SJCRH30 (cell line): ENCODE results near the gene MEX3D. TPM values are rescaled to one million over a fixed set of nuclear protein-coding genes. Genes with fewer than 3 reads are reported as not detected.
"Not testable (repeated sequence)": the region's sequence is repeated elsewhere in the genome, so short reads cannot be mapped to it uniquely, and the experiment has no call there.

Source experiments
- DNase-seq, 2 experiments: peaks; one replicate each; pipeline ENCODE4 v3.0.0-alpha.2; 2015 to 2020
- H3K27ac ChIP-seq: fragments of 250-450 bp; sonication (Bioruptor Pico); 2 replicates; pipeline ENCODE4 v1.5.1; 2020; ENCODE audit warnings: mild to moderate bottlenecking, moderate library complexity
- H3K27me3 ChIP-seq: fragments of 250-450 bp; sonication (Bioruptor Pico); 2 replicates; pipeline ENCODE4 v1.5.1; 2020; ENCODE audit warnings: mild to moderate bottlenecking, moderate library complexity
- H3K36me3 ChIP-seq: fragments of 250-450 bp; sonication (Bioruptor Pico); 2 replicates; pipeline ENCODE4 v1.5.1; 2020; ENCODE audit warnings: mild to moderate bottlenecking, moderate library complexity
- H3K4me1 ChIP-seq: fragments of 250-450 bp; sonication (Bioruptor Pico); 2 replicates; pipeline ENCODE4 v1.5.1; 2020; ENCODE audit warnings: mild to moderate bottlenecking, moderate library complexity
- H3K4me3 ChIP-seq: fragments of 250-450 bp; sonication (Bioruptor Pico); 2 replicates; pipeline ENCODE4 v1.5.1; 2020; ENCODE audit warnings: mild to moderate bottlenecking, moderate library complexity
- H3K9me3 ChIP-seq: fragments of 250-450 bp; sonication (Bioruptor Pico); replicated peaks from 2 replicates; pipeline ENCODE4 v1.5.1; 2020; ENCODE audit warnings: mild to moderate bottlenecking, moderate library complexity
- total RNA-seq: library from RNA; depleted of rRNA; stranded (reverse); fragments of >200 nt; shearing (Covaris generic); gene quantifications from 2 replicates; pipeline ENCODE4 v1.2.3, GENCODE V29; 2014

Gene MEX3D
- total RNA-seq, 1 experiment from 2014 or later, result 47.5 TPM

DNA sequence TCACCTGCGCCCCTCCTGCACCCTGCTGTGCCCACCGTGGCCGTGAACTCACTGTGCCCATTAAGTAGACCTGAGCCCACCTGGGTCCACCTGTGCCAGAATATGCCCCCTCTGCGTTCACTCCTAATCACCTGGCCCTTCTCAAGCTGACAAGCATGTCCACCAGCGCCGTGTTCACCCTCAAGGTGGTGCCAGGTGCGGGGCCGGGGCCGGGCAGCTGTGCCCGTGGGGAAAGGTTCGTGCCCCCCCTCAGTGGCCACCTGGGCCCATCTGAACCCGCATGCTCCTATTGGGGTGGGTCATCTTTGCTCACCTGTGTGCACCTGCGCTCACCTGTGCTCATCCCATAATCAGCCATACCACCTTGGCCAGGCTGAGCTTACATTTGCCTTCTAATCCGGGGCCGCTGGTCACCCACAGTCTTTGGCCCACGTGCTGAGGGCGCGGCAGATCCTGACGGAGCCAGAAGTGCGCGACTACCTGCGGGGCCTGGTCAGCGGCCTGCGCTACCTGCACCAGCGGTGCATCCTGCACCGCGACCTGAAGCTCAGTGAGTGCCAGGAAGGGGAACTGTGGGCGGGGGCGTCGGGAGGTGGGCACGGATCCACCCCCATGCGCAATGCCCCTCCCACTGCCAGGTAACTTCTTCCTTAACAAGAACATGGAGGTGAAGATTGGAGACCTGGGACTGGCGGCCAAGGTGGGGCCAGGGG, 41.9 kb downstream of the MEX3D start:
- H3K4me1 ChIP-seq, result no peaks in the 10 kb centered on the region; the same call in 1 of the 2 replicates
- H3K27ac ChIP-seq, result no peak overlapping the region
- H3K9me3 ChIP-seq, result no peaks in the 10 kb centered on the region
- no peaks in the 10 kb centered on the region; the same call in 1 of the 2 replicates for H3K27me3 ChIP-seq
- H3K36me3 ChIP-seq, result no peaks in the 10 kb centered on the region
- DNase-seq, result no peak
- H3K4me3 ChIP-seq, result no peak overlapping the region

DNA sequence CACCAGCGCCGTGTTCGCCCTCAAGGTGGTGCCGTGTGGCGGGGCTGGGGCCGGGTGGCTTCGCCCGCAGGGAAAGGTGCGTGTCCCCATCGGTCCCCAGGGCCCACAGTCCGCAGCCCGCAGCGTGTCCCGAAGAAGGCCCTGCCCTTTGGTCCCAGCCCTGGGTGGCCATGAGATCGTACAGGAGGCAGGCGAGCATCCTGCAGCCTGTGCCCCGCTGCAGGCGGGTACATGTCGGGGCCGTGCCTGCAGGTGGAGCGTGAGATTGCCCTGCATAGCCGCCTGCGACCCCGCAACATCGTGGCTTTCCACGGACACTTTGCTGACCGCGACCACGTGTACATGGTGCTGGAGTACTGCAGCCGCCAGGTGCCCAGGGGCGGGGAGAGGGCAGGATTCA, 42.8 kb downstream of the MEX3D start:
- DNase-seq, result no peak
- no peak overlapping the region for H3K4me3 ChIP-seq
- H3K36me3 ChIP-seq, result no peaks in the 10 kb centered on the region
- H3K9me3 ChIP-seq, result no peaks in the 10 kb centered on the region
- no peaks in the 10 kb centered on the region for H3K4me1 ChIP-seq
- H3K27me3 ChIP-seq, result no peaks in the 10 kb centered on the region; the same call in 1 of the 2 replicates
- no peak overlapping the region for H3K27ac ChIP-seq

DNA sequence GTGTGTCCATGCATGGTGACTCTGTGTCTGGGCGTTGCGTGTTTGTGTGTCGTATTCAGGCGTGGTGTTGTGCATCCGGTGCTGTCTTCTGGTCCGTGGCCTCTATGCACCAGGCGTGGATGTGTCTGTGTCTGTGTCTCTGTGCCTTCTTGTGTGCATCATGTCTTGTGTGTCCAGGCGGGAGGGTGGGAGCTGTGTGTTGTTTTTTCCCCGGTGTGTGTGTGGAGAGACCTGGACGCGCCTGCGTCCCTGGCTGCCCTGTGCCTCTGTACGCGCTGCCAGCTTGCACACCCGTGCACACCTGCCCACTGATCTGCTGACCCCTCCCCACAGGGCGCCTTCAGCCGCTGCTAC, 43.2 kb downstream of the MEX3D start:
- no peaks in the 10 kb centered on the region for H3K4me1 ChIP-seq
- H3K9me3 ChIP-seq, result no peaks in the 10 kb centered on the region
- H3K4me3 ChIP-seq, result no peak overlapping the region
- H3K36me3 ChIP-seq, result no peaks in the 10 kb centered on the region
- H3K27ac ChIP-seq, result no peak overlapping the region
- H3K27me3 ChIP-seq, result no peaks in the 10 kb centered on the region; the same call in 1 of the 2 replicates
- no peak for DNase-seq

DNA sequence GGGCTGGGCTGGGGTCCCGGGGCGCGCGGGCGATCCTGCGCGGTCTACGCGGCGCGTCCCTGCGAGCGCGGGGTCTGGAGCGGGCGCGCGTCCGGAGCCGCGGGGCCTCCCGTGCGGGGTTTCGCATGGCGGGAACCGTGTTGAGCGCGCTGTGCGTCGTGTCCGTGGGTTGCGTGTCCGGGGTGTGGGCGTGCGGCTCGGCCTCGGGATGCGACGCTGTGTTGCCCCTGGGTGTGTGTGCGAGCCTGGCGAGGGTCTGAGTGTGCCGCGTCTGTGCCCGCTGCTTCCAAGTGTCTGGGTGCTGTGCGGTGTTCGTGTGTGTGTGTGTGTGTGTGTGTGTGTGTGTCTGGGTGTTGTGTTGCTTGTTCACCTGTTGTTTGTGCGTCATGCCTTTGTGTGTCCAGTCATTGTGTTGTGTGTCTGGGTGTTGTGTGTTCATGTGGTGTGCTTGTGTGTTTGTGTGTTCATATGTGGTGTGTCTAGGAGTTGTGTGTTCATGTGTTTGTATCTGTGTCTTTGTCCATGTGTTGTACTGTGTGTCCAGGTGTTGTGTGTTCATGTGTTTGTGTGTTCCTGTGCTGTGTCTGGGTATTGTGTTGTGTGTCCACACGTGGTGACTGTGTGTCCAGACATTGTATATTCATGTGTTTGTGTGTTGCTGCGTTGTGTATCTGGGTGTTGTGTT, 43.7 kb downstream of the MEX3D start:
- H3K9me3 ChIP-seq, result no peaks in the 10 kb centered on the region
- no peak for DNase-seq
- H3K36me3 ChIP-seq, result no peaks in the 10 kb centered on the region
- no peak overlapping the region for H3K27ac ChIP-seq
- H3K27me3 ChIP-seq, result no peaks in the 10 kb centered on the region; the same call in 1 of the 2 replicates
- no peaks in the 10 kb centered on the region for H3K4me1 ChIP-seq
- no peak overlapping the region for H3K4me3 ChIP-seq

DNA sequence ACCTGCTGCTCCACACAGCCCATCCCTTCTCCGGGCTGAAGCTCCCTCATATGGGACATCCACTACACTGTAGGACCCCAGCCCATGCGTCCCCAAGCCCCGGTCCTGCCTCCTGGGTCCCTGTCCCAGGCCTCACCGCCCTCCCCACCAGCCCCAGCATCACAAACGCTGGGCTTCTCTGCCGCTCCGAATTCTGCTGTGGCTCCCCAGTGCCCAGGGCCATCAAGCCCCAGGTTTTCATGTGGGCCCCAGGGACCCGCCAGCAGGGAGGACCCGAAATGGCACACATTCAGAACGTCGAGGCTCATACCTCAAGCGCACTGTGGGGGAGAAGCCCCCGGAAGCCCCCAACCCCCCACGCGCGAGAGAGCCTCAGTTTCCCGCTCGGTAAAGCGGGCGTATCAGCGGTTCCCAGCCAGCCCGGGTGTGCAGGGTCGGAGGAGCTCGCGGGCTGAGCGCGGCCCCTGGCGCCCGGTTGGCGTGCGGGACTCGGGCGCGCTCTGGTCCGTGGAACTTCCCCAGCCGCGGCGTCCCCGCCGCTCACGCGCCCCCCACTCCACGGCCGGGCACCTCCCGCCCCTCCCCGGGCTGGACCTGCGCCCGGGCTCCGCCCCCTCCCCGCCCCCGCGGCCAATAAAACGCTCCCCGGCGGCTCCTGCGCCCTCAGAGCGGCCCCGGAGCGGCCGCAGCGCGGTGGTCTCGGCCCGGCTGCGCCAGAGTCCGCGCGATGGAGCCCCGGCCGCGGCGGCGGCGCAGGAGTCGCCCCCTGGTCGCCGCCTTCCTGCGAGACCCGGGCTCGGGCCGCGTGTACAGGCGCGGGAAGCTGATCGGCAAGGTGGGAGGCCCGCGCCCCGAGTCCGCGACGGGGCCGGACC, 44.5 kb downstream of the MEX3D start, which contains the start of gene PLK5:
Gene PLK5 (plus strand): TSS at position 666 of the 875 bp plus-strand sequence. CDS start 2,920 bp downstream, outside the sequence.
- H3K4me1 ChIP-seq, result no peaks in the 10 kb centered on the region
- no peaks in the 10 kb centered on the region; the same call in 1 of the 2 replicates for H3K27me3 ChIP-seq
- no peaks in the 10 kb centered on the region for H3K9me3 ChIP-seq
- no peaks in the 10 kb centered on the region for H3K36me3 ChIP-seq
- no peak within 1 kb of the TSS for H3K27ac ChIP-seq
- no peak within 1 kb of the TSS for H3K4me3 ChIP-seq
- no peak for DNase-seq

DNA sequence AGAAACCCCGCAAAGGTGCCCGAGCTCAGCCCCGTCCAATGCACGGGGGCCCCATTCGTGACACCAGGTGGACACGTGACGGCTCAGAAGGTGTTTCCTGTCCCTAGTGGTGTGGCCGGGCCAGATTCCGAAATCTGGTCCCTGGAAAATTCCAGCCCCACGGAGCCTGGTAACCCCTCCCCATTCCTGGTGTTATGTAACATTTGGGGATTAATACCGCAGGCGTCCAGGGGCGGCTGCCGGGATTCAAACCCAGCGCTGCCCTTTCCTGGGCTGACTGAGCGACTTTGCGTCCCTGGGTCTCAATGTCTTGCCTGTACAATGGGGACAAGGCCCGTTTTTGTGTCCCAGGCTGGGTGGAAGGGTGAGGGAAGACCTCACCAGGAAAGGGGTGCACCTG, 45.3 kb downstream of the MEX3D start:
- Histone ChIP-seq H3K27me3 (no peaks in the 10 kb centered on the region; the same call in 1 of the 2 replicates), H3K4me1 (no peaks in the 10 kb centered on the region), H3K27ac (no peak overlapping the region), H3K9me3 (no peaks in the 10 kb centered on the region), H3K4me3 (no peak overlapping the region), H3K36me3 (no peaks in the 10 kb centered on the region)
- no peak for DNase-seq

DNA sequence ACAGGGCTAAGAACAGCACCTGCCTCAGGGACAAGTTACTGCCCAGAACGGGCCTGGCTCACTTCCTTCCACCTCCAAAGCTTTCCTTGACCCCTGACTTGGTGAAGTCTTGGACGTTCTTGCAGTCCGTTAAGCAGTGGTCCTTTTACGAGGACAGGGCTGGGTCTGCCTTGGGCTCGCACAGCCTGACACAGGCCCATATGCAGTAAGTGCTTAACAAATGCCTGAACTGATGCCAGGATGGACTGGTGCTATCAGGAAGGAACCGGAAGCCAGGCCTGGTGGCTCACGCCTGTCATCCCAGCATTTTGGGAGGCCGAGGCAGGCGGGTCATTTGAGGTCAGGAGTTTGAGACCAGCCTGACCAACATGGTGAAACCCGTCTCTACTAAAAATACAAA, 46.1 kb downstream of the MEX3D start:
- H3K27me3 ChIP-seq, result no peaks in the 10 kb centered on the region; the same call in 1 of the 2 replicates

DNA sequence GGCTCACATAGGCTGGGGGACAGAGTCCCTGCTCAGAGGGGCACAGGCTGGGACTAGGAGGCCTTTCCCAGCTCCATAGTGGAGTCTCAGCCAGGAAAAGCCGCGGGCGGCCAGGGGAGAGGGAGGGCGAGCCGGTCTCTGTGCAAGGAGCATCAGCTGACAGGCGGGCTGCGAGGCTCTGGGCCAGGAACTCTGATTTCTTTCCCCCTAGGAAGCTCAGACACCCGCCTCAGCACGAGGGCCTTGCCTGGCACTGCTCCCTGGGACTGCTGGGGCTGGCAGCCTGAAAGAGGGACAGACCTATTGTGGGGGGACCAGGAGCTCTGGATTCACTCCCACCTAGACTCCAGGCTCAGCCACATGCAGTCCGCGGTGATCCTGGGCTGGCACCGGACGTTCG, 46.5 kb downstream of the MEX3D start:
- no peaks in the 10 kb centered on the region; the same call in 1 of the 2 replicates for H3K27me3 ChIP-seq
- DNase-seq, result peak in 1 of 2 experiments; percentile 22
- no peaks in the 10 kb centered on the region for H3K36me3 ChIP-seq
- no peak overlapping the region for H3K4me3 ChIP-seq
- H3K9me3 ChIP-seq, result no peaks in the 10 kb centered on the region
- H3K27ac ChIP-seq, result no peak overlapping the region
- no peaks in the 10 kb centered on the region for H3K4me1 ChIP-seq

More for the DNA sequence above, 46.1 kb downstream of the MEX3D start:
- Histone ChIP-seq H3K36me3 (no peaks in the 10 kb centered on the region), H3K4me3 (no peak overlapping the region), H3K27ac (no peak overlapping the region), H3K9me3 (no peaks in the 10 kb centered on the region), H3K4me1 (no peaks in the 10 kb centered on the region)
- DNase-seq, result no peak

DNA sequence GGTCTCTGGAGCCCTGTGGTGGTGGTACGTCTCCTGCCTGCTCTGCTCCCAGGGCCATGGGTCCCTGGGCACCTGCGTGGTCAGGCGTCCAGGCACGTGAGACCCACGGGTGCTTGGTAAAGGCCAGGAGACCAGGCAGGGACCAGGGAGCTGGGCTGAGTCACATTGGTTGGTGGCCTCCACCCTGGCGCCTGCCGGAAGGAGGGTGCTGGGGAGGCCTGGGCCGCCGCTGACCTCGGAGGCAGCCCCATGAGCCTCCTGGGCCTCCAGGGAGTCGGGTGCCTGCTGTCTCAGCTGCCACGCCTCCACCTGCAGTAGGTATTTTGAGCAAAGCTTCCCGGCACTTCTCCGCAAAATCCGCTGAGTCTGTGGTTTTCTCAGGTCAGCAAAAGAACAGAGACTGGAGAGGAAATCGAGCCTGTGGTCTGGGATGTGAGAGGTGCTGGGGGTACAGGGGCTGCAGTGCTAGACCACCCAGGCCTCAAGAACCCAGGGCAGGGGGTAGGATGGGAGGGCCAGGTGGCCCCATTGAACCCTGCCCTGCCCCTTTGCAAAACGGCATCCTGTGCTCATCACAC, 47.8 kb downstream of the MEX3D start:
- Histone ChIP-seq H3K4me3 (no peak overlapping the region), H3K9me3 (no peaks in the 10 kb centered on the region), H3K36me3 (no peaks in the 10 kb centered on the region), H3K27ac (no peak overlapping the region), H3K27me3 (no peaks in the 10 kb centered on the region; the same call in 1 of the 2 replicates), H3K4me1 (no peaks in the 10 kb centered on the region)
- no peak for DNase-seq

DNA sequence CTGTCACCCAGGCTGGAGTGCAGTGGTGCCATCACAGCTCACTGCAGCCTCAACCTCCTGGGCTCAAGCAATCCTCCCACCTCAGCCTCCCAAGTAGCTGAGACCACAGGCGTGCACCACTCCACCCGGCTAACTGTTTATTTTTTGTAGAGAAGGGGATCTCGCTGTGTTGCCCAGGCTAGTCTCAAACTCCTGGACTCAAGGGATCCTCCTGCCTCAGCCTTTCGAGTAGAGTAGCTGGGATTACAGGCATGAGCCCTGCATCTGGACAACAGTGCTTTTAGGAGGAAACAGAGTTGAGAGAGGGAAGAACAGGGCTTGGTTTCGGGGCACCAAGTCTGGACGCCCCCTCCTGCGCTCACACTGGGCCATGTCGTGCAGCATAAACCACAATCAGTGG, 48.3 kb downstream of the MEX3D start:
- not testable (repeated sequence) for DNase-seq, H3K4me3 ChIP-seq, H3K36me3 ChIP-seq, H3K4me1 ChIP-seq, H3K27me3 ChIP-seq, H3K27ac ChIP-seq, H3K9me3 ChIP-seq

DNA sequence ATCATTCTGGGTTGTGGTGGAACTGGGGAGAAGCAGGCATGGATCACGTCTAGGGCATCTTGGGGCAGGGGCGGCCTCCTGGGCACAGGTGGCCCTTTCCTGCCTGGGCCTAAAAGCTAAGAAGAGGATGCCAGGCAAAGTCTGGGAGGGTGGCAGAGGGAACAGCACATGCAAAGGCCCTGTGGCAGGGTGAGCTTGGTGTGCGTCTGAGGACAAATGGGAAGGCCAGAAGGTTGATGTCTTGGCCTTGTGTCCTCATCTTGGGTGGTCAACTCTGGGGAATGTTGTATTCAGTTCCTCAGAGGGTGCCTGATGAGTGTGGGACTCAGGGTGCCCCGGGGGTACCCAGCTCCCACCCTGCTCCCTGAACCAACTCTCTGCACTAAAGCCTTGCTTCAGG, 49.7 kb downstream of the MEX3D start:
- no peak for DNase-seq
- Histone ChIP-seq H3K4me1 (no peaks in the 10 kb centered on the region), H3K27me3 (no peaks in the 10 kb centered on the region; the same call in 1 of the 2 replicates), H3K36me3 (no peaks in the 10 kb centered on the region), H3K27ac (no peak overlapping the region), H3K4me3 (no peak overlapping the region), H3K9me3 (no peaks in the 10 kb centered on the region)

DNA sequence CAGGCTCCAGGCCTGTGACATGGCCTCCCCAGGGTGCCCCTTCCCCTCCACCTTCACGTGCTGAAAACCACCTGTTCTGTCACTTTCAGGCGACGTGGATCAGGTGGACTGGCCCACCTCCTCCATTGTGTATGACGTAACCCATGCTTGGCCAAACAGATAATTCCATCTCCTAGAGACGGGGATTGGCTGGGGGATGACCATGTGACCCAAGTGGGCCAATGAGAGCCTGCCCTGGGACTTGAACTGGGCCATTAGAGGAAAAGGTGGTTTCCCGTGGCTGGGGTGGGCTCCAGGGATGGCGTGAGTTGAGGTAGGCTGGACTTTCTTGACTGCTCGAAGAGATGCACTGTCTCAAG, 51.8 kb downstream of the MEX3D start:
- peaks cover 6% of the 10 kb centered on the region; the same call in 1 of the 2 replicates for H3K4me1 ChIP-seq
- no peak overlapping the region for H3K4me3 ChIP-seq
- H3K36me3 ChIP-seq, result no peaks in the 10 kb centered on the region
- H3K27me3 ChIP-seq, result no peaks in the 10 kb centered on the region
- no peak overlapping the region for H3K27ac ChIP-seq
- H3K9me3 ChIP-seq, result no peaks in the 10 kb centered on the region
- DNase-seq, result peak in 1 of 2 experiments; percentile 45

DNA sequence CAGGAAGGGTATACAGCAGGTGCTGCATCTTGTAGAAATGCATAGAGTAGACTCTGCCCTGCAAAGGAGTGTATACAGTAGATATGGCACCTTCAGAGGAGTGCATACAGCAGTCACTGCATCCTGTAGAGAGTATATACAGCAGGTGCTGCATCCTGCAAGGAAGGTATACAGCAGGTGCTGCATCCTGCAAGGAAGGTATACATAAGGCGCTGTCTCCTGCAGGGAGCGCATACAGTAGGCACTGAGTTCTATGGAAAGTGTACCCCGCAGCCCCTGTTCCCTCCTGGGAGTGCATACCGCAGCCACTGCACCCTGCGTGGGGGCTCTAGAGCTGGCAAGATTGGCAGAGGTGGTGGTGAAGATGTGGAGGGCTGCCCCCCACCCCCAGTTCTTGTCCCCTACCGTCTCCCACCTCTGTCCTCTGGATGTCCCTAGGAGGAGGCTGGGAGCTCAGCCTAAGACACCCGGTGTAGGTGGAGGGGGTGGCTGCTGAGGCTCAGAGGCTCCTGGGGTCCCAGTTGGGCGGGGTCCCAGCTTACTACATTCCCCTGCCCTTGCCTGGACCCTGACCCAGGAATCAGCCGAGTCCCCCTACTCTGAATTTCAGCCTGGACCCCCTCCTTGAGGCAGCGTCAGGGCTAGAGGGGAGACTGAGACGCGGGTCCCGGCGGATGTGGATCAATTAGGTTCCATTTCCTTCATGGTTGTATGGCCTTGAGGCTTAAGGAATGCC, 53.0 kb downstream of the MEX3D start:
- H3K27ac ChIP-seq, result no peak overlapping the region
- H3K36me3 ChIP-seq, result no peaks in the 10 kb centered on the region
- no peak overlapping the region for H3K4me3 ChIP-seq
- no peaks in the 10 kb centered on the region for H3K27me3 ChIP-seq
- H3K4me1 ChIP-seq, result peaks cover 15% of the 10 kb centered on the region; the same call in 1 of the 2 replicates
- DNase-seq, result no peak
- H3K9me3 ChIP-seq, result no peaks in the 10 kb centered on the region

DNA sequence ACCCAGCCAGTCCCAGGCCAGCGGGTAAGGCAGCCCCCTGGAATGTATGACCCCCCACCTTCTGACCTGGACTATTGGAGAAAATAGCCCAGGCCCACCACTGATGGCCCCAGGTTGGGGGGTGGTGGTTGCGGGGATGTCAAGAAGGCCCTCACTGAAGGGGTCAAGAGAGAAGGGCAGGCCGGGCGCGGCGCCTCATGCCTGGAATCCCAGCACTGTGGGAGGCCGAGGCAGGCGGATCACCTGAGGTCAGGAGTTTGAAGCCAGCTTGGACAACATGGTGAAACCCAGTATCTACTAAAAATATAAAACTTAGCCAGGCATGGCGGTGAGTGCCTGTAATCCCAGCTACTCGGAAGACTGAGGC, 53.8 kb downstream of the MEX3D start:
- no peak overlapping the region for H3K4me3 ChIP-seq
- peaks cover 17% of the 10 kb centered on the region; the same call in 1 of the 2 replicates for H3K4me1 ChIP-seq
- H3K36me3 ChIP-seq, result no peaks in the 10 kb centered on the region
- no peak overlapping the region for H3K27ac ChIP-seq
- no peak for DNase-seq
- no peaks in the 10 kb centered on the region for H3K9me3 ChIP-seq
- H3K27me3 ChIP-seq, result no peaks in the 10 kb centered on the region
